Medulla oblongata (tissue), 1 donor: ENCODE results near the gene GZF1.
"Not testable (repeated sequence)": the region's sequence is repeated elsewhere in the genome, so short reads cannot be mapped to it uniquely, and the experiment has no call there.

Experiments
- DNase-seq: peaks from one replicate; pipeline ENCODE4 v3.0.0-alpha.2; 2015; ENCODE audit errors: extremely low spot score

GZF1 gene

DNA sequence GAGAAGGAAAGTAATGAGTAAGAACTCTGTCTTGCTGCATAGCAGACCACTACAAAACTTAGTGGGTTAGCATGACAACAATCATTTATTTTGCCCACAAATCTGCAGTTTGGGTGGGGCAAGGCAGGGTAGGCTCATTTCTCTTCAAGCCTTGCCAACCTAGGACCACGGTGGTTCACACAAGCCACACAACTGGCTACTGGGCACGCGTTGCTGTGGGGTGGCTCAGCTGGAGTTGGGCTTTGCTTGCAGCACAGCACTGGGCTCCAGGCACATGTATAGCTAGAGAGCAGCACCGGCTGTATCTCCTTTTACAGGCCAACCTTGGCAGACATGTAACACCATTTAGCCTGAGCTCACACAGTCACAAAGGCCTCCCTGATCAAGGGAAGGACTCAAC lies 16.0 kb upstream of the GZF1 start:
- no peak for DNase-seq

DNA sequence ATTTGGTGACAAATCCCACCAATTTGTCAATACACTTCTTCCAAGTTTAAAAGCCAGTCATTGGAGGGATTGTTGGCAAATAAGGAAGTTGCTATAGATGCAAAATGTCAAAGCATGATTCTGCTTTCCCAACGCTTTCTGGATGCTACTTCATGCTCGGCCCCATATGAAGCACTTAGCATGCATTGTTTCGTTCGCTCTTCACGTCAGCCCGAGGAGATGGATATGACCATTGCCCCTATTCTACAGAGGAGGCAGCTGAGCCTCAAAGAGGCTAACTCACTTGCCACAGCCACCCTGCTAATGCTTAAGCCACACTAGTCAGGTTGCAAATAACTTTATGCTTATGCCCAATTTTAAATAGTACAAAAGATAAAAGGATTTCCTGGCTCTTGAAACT lies 14.2 kb upstream of the GZF1 start:
- no peak for DNase-seq

DNA sequence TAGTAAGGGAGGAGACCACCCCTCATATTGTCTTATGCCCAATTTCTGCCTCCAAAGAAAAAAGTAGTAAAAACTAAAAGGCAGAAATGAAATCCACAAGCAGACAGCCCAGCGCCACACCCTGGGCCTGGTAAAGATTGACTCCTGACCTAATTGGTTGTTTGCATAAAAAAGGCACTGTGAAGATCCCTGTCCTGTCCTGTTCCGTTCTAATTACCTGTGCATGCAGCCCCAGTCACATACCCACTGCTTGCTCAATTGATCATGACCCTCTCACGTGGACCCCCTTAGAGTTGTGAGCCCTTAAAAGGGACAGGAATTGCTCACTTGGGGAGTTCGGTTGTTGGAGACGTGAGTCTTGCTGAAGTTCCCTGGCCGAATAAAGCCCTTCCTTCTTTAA lies 13.5 kb upstream of the GZF1 start:
- not testable (repeated sequence) for DNase-seq

DNA sequence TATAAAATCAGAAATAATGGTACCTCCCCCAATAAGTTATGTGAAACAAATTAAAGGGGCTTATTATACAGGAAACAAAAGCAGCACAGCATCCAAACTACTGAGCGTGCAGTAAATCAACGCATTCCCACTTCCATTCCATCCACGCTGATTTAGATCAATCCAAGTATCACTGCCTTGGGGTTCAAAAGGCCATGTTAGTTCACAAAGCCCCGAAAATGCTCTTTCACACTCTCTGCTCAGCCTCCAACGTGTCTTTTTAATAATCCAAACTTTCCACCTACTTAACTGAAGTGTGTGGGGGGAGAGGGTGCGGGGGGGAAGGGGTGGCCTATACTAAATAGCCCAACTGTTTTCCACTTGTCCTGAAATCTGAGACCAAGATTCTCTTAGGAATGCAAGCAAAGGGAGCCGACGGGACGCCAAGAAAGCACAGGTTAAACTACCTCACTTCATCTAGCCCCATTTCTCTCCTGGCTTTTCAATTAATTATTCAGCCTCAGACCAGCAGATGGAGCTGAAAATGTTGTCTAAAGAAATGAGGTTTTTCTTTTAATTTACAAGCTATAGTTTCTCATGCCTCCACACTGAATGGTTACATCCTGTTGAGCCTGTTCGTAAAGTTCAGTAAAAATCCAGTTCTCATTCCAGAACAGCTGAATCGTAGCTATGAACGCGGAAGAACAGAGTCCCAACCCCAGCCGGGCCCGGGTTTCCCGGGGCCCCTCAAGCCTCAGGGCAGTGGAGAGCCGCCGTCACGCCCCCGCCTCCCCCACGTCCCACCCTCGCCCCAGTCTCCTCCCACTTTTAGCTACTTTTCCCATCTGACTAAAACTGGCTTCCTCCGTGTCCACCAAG lies 12.4 kb upstream of the GZF1 start:
- DNase-seq = peak; percentile 86

DNA sequence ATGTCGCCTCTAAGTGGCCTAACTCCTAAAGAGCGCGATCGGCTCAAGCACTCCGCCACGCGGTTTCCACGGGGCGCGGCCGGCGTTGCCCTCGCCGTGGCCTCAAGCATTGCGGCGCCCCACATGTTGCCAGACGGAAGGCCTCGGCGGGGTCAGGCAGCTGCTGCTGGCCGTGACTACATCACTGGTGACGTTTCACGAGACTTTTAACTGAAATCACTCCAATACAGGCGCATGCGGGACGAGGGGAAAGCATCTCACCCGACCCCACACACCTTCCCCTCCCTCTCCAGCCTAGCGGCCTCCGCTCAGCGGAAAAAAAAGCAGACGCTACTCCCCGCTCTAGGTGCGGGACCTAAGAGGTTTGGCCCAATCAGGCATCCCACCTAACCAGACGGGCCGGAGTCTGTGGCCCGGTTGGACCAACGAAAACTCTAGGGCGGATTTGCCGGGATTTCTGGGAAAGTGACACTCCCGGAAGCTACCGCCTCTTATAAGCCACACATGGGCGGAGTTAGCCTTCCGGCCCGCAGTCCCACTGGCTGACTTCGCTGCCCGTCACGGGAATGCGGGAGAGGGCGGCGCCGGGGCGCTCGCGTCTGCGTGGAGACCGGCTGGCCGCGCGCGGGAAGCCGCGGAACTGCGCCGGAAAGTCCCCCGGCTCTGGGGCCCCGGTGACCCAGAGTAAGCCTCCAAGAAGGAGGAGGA lies 11.6 kb upstream of the GZF1 start, which contains the start of gene NXT1:
Gene NXT1 (plus strand): TSS at position 596 of the 708 bp plus-strand sequence. CDS start 3,251 bp downstream, outside the sequence.
- peak; percentile 99 for DNase-seq

DNA sequence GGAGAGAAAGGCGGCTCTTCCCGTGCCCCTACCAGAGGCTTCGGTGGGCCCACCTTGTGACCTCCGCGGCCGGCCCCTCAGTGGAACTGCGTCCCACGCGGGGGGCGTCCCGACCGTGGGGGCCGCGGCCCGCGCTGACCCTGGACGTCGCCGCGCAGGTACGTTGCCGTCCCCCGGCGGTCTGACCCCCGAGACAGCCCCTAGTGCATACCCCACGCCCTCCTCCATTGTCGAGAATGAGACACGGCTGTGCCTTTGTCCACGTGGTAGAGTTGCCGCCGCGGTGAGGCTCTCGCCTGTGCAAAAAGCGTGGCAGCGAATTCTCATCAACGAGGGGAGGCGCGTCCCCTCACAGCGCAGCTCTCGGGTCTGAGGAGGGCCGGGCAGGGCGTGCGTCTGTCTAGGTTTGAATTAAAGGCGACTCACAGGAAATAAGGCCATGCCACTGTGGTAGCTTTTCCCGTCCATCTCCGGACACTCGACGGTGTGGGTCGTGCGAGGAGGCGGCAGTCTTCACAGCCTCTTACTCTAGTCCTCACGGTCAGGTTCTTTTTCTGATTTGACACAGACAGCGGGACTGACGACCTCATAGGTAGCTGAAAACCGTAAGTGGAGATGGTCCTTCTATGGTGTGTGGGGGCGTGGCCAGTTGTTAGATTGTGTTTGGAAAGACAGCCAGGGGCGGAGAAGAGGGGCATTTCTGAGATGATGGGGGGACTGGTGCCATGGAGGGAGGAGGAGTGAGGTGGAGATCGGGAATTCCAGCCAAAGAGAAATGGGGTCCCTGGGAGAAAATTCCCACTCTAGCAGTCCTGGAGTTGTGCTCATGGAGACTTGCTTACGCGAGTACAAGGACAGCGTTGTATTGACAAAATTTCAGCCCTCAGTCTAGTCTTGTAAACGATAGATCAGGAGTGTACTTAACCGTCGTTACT lies 10.8 kb upstream of the GZF1 start:
- peak; percentile 51 for DNase-seq

DNA sequence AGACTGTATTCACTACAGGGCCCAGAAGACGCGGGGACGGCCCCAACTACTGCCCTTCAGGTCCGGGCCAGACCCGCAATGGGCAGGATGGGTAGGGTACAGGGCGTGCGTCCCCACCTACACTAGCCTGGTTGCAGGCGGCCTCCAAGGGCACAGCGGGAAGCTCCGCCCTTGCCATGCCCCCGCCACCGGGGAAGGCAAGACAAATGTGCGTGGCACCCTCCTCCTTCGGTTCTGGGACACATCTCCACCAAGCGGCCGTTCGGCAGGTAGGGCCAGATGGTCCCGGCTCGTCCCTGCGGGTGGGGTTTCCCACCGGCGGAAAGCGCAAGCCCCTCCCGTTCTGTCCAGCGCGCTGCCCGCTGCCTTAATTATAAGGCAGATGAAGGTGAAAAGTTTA lies 5.8 kb upstream of the GZF1 start:
- no peak for DNase-seq

DNA sequence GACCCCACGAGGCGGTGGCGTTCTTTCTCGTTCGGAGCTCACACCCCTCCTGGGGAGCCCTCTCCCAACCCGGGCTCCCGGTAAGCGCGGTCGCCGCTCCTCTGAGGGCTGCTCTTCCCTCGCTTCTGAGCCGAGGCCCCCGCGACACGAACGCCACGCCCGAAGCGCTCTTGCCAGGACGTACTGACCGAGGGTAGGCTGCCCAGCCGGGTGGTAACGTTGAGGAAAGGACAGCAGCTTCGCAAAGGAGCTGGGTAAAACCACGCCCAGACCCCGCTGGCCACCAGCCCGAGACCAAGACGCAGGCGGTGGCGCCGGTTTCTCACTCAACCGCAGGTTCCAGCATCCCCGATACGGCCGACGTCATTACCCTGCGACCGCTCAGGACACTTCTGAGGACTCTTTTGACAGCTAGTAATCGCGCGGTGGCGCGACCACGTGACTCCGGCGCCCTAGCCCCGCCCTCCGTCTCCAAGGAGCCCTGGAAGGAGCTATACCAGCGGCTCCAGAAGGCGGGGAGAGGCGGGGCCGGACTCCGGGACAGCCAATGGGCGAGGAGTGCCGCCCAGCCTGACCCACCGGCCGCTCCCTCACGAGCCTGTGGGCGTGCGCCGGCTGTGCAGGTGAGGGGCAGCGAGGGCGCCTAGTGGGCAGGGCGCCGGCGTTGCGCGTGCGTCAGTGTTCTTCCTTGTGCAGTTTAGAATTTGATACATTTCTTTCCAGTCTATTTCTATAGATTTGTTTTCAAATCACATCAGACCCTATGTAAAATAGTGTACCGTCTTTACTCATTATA lies 4.0 kb upstream of the GZF1 start:
- peak; percentile 98 for DNase-seq

DNA sequence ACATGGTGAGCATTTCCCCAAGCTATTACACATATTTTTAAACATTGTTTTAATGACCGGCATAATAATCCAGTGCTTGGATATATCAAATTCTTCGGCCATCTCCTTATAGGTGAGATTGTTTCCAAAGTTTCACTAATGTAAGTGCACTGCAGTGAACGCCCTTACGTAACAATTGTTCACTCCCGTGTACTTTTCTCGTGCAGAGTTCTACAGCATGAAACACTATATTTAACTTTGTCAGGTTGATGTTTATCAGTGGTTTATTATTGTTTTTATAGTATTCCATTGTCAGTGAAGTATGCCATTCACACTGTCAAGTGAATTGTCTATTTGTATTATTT lies 3.4 kb upstream of the GZF1 start:
- no peak for DNase-seq

DNA sequence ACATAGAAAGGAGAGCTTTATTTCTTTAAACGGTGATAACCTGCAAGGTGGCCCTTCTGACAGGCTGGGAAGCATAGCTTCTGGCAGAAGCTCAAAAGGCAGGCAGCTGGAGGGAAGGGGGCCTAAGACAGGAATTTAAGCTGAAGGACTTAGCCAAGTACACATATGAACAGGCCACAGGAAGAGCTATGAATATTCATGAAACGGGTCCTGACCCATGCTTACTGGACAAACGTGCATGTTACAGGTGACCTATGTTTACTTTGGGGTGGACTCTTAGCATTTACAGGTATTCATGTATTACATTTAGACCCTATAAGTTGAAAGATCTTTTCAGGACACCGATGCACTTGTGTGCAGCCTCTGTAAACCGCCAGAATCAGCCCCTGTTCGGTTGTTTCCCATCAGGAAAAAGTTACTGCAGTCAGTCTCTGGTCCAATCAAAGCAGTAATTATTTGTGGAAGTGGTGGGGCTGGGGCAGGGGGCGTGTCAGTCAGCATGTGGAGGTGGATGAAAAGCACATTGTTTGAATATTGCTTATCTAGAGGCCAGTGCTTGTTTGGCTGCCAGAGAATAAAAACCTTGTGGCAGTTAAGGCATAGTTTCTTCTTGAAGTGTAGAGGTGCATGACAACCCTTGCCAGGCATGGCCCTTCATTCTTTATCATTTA lies 2.9 kb upstream of the GZF1 start:
- DNase-seq = no peak

DNA sequence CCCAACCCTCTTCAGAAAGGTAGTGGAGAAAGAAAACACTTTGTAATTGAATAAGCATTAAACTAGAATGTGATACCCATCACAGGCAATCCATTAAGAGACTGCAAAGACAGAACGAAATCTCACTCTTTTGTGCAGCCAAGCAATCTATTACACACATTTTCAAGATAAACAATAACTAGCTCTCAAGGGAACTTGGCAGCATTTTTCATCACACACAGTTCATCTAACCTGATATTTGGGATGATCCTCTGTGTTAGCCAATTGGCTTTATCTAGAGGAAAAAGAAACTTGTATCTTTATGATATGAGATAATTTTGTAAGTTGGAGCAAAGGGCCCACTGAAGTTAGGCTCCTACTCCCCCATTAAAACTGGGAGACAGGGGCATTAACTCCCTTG lies 1.5 kb upstream of the GZF1 start:
- DNase-seq = no peak

DNA sequence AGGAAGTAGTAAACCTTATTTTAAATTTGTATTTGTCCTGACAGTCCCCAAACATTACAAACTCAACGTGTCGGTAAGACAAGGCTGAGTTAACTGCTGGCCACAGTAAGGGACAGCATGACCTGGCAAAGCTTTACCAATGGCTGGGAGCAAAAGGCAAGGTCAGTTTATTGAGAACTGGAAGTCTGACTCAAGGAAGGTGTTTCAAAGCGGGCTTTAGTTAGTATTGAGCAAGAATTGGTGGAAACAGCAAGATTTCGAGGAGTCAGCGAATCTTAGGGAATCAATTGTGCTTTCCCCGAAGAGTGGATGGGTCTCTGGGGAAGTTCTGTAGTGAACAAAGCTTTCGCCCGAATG lies 885 bp upstream of the GZF1 start:
- peak; percentile 53 for DNase-seq

DNA sequence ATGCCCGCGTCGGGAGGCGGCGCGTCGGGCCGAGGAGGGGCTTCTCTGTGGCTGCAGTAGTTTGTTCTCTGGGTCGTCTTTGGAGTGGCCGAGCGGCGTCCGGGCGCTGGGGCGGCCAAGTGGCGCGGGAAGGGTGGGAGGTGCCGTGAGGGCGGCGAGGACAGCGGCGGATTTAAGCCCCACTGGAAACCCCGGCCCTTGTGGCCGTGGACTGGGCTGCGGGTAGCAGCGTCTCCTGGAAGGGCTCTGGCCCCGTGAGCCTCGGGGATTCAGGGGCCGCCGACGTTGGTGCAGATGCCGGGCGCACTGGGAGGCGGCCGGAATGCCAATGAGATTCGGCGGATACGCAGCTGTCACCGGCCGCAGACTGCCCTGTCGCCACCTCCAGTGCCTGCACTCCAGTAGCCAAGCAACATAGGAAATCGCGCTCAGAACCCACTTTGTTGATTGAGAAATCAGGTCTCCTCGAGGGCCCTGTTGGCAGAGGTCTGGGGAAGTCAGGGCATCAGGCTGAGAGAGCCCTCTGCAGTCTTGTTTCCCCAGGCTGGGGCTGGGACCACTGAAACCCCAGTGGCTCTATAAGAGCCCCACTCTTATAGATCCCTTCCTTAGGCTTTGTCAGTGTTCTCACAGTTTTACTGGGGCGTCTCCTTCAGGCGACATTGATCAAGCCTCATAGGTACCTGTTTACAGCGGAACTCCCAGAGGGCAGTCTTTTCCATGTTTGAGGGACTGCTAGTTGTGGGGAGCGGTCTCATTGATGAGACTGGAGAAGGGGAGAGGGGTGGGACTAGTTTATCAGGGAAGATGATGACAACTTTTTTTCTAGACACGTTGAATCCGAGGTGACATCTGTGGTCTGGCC lies 642 bp downstream of the GZF1 start:
- DNase-seq = peak; percentile 48

DNA sequence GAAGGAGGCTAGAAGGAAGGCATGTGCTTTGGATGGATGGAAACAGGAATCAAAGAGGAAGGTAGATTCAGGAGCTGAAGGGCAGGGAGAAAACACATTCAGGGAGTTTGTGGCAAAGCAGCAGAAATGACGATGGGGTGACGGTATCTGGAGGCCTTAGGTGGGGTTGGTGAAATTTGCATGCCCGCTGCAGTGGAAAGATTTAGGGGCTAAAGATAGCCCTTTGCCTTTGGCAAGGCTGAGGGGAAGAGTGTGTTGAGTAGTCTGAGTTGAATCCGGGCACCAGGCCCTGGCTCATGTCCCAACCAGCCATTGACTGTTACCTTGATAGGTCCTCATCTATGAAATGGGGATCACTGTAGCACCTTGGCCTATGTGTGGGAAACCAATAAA lies 1.3 kb downstream of the GZF1 start:
- DNase-seq = no peak

DNA sequence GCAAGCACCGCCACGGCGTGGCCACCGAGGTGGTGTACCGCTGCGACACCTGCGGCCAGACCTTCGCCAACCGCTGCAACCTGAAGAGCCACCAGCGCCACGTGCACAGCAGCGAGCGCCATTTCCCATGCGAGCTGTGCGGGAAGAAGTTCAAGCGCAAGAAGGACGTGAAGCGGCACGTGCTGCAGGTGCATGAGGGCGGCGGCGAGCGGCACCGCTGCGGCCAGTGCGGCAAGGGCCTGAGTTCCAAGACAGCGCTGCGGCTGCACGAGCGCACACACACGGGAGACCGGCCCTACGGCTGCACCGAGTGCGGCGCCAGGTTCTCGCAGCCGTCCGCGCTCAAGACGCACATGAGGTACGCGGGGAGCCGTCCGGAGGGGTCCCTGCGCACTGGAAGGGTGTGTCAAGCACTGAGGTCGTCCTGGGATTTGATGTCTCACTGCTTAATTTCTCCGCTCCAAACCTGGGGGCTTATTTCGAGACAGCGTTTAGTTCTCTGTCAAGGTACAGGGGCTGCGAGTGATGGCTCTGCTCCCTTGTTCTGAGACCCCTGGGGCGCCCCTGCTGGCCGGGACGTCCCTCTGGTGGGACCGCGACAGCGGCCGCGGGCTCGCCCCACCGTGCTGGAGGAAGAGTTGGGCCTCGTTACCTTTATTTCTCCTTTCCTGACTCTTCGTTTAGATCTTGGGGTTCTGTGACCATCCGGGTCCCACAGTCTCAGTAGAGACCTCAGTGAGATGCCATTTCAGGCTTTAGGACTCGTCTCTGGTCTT lies 3.6 kb downstream of the GZF1 start:
- DNase-seq = no peak

DNA sequence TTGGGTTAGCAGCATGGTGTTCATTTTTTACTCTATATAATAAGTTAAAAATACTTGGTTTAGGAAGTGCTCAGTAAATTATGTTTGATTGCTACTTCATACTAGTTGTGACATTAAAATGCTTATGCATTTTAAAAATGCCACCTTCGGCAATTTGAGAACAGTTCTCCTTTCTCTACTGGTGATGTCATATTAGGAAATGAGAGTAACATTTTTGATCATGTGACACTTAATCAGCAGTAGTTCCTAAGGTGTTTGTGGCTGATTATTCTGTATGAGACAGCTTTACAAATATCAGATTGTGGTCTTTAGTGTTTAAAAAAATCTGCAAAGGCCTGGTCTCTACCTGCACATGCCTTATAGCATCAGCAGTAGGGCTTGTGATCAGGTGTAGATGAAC lies 4.4 kb downstream of the GZF1 start:
- no peak for DNase-seq

DNA sequence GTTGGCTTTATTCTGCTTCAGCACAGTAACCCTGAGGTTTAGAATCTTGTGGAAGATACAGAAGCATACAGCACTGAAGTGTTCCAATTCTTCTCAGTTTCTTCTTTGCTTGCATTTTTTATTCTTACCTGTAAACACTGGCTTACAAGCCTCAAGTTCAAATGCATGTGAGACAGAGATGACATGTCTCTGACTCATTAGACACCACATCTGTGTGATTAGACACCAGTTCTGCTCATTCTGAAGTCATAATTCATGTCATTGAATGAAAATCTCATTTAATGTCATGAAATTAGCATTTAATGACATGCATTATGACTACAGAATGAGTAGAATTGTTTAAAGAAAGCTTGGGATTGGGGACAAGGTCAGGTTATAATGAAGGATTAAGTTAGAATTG lies 5.8 kb downstream of the GZF1 start:
- no peak for DNase-seq

DNA sequence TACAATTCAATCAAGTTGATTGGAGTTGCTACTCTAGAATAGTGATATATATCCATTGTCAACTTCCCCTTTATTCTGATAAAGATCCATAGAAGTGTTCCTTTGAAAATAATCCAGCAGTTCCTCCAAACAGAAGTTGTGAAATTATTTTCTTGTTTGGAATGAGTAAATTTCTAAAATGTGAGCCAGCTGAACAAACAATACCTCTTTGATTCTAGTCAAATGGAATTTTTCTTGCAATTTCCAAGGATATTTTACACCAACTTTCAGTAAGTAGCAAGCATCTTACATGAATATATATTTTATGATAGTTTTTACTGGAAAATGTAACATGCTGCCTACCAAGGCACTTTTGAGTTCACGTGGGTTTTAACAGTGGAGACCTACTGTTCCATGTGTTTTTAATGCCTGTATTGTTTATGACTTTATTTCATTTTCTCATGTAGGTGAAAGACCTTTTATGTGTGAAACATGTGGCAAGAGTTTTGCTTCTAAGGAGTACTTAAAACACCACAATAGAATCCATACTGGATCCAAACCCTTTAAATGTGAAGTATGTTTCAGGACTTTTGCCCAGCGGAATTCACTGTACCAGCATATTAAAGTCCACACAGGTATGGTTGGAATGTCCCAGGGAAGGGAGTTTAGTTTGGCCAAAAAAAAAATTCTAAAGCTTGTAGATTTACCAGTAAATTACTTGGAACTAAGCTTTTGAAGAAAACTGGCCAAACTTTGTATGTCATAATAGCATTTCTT lies 6.5 kb downstream of the GZF1 start:
- no peak for DNase-seq
